GM12875 (cell line): ENCODE data around the gene ZNF496.
"Not testable (repeated sequence)": the region's sequence is repeated elsewhere in the genome, so short reads cannot be mapped to it uniquely, and the experiment has no call there.

Experiments
- H3K4me3 ChIP-seq: one replicate; pipeline ENCODE4 v1.5.1; 2011; ENCODE audit warnings: low read depth, low read length, control low read depth
- TF ChIP-seq, protein P1 (sequence below): IDR thresholded peaks from 2 replicates; pipeline ENCODE4 v1.5.1; 2011; ENCODE audit warnings: low read depth, mild to moderate bottlenecking, control low read depth, inconsistent platforms, low read length, moderate library complexity, borderline replicate concordance; ENCODE audit not compliant: insufficient read depth

ZNF496 gene

DNA sequence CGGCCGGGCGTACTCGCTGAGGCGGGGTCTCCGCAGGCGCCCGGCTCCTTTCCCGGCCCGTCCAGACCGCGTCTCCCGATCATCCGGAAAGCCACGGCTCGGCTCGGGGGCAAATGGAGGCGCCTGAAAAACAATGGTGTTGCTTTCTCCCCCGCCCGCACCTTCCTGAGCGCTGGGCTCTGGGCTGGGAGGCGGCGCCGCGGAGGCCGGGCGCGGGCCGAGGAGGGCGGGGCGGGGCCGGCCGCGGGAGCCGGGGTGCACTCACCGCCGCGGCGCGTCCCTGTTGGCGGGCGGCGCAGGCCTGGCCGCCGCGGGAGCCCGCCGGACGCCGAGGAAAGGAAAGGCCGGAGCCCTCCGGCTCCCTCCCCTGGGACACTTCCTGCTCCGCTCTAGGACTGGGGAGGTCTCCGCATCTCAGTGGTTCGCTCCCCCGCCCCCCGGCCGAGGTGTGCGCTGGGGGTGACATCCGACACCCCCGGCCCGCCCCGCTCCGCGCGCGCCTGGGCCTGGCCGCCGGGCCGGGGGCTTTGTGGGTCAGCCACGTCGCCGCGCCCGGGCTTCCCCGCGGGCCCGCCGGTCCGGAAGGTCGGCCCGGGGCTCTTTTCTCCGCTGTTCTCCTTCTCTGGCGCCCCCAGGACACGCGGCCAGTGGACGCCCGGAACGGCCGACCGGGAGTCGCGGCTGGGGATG lies at the start of gene ZNF496:
Gene ZNF496 (minus strand): TSS at position 343 of the 690 bp plus-strand sequence. CDS start 2,289 bp downstream, outside the sequence.
- TF ChIP-seq, protein P1, sequence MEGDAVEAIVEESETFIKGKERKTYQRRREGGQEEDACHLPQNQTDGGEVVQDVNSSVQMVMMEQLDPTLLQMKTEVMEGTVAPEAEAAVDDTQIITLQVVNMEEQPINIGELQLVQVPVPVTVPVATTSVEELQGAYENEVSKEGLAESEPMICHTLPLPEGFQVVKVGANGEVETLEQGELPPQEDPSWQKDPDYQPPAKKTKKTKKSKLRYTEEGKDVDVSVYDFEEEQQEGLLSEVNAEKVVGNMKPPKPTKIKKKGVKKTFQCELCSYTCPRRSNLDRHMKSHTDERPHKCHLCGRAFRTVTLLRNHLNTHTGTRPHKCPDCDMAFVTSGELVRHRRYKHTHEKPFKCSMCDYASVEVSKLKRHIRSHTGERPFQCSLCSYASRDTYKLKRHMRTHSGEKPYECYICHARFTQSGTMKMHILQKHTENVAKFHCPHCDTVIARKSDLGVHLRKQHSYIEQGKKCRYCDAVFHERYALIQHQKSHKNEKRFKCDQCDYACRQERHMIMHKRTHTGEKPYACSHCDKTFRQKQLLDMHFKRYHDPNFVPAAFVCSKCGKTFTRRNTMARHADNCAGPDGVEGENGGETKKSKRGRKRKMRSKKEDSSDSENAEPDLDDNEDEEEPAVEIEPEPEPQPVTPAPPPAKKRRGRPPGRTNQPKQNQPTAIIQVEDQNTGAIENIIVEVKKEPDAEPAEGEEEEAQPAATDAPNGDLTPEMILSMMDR: no peak

DNA sequence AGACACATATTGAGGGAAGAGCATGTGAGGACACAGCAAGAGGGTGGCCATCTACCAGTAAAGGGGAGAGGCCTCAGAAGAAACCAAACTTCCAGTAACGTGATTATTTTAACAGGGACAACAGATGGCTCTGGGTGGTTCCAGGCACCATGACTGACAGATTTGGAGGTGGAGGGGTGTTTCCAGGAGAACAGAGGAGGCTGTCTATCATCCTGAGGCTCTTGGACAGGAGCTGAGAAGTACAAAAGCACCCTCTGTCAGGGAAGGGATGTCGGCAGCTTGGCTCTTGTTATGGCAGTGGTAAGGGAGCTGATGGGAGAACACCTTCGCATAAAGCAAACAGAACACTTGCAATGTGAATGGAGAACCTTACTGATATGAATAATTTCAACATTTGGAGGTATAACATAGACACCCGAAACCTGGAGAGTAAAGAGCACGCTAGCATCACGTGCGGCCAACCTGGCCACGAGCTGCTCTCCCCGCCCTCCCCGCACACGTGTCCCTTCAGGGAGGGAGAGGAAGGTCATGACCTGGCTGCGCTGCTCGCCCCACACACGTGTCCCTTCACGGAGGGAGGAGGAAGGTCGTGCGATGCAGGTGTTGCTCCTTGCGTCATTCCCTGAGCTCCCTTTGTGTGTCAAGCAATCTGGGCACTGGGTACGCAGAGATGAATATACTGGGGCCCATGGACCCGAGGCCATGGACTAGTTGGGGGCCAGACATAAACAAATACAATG lies 46.8 kb upstream of the ZNF496 start:
- H3K4me3 ChIP-seq: no peak overlapping the region
- TF ChIP-seq, protein P1: no peak

More for the DNA sequence above, at the start of gene ZNF496:
- H3K4me3 ChIP-seq: peak within 1 kb of the TSS; percentile 94

DNA sequence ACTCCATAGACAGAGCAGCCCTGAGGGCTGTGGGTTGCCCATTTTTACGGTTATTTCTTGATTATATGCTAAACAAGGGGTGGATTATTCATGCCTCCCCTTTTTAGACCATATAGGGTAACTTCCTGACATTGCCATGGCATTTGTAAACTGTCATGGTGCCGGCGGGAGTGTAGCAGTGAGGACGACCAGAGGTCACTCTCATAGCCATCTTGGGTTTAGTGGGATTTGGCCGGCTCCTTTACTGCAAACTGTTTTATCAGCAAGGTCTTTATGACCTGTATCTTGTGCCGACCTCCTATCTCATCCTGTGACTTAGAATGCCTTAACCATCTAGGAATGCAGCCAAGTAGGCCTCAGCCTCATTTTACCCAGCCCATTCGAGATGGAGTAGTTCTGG lies 46.0 kb upstream of the ZNF496 start:
- H3K4me3 ChIP-seq: not testable (repeated sequence)

DNA sequence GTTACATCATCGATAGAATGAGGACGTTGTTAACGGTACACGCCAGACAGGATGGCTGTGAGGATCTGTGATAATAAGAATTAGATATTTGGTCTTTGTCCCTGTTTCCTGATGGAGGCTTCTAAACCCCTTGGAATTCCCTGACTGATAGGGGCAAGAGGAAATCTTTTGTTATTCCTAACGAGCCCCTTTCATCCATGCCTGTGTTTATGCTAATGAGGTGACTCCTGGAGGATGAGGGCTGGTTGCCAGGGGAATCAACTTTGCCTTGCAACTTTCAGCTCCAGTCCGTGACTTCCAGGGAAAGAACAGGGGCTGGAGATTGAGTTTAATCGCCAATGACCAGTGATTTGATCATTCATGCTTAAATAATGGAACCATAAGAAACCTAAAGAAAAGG lies 45.0 kb upstream of the ZNF496 start:
- H3K4me3 ChIP-seq: no peak overlapping the region
- TF ChIP-seq, protein P1: no peak

DNA sequence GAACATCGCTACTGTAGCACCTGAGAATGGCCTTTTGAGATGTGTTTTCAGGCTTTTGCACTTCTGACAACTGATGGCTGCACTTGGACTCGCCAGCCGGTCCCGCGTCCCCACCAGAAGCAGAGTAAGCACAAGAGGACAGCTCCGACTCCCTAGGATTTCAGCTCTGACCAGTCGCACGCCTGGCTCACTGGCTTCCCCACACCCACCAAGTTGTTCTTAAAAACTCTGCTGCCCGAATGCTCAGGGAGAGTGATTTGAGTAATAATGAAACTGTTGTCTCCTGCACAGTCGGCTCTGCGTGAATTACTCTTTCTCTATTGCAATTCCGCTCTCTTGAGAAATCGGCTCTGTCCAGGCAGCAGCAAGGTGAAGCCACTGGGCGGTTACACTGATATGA lies 44.1 kb upstream of the ZNF496 start:
- no peak overlapping the region for H3K4me3 ChIP-seq

DNA sequence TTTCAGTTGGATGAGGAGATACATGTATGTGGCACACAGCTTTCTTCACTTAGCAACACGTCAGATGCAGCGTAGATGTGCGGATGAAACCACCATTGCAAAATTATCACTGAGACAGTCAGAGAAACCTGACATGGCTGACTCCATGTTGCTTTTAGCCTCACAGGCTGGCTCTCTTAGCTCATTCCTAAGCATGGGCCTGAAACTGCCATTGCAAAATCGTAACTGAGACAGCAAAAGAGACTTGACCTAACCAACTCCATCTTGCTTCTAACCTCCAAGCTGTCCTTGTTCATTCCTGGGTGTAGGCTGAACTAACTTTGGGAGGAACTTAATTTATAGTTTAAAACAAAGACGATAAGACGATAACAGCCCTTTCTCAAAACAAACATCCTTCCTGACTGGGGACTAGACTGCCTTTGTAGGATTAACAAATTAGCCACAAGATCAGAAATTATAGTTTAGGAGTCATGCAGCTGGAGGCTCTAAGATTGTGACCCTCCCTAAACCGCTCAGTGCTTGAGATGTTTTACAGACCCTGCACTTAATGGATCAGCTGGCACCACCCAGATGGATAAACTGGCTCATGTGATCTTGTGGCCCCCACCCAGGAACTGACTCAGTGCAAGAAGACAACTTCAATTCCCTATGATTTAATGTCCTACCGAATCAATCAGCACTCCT lies 43.1 kb upstream of the ZNF496 start:
- not testable (repeated sequence) for H3K4me3 ChIP-seq

More for the DNA sequence above, 44.1 kb upstream of the ZNF496 start:
- TF ChIP-seq, protein P1: no peak

DNA sequence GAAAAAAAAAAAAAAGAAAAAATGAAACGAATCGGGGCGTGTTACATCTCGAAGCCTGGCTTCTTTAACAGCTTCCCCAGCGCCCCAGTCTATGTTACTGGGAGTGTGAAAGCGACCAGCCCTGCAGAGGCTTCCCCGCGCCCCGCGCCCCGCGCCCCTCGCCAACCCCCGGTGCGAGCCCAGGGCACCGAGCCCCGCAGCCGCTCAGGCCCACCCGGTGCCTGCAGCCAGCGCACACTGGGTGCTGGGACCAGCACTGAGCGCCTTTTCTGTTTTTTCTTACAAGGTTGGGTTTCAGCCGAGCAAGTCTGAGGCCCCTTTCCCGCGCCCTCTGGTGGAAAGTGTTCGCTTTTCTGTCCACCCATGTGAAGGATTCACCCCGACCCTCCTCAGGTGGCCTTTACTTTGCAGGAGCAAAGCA lies 42.1 kb upstream of the ZNF496 start:
- TF ChIP-seq, protein P1: peak; percentile 62

More for the DNA sequence above, 42.1 kb upstream of the ZNF496 start:
- no peak overlapping the region for H3K4me3 ChIP-seq
